ENCODE data around the gene SMARCC2. TPM values are rescaled to one million over a fixed set of nuclear protein-coding genes. Genes with fewer than 3 reads are reported as not detected.

SMARCC2 gene
- polyA plus RNA-seq, 2 of the 4 experiments (the other 2 are of a cell fraction) = 51.9 to 83.9 TPM

GRCh38 chr12:56188778-56189098, 545 bp downstream of the SMARCC2 start:
- Histone ChIP-seq H3K4me3 (peak overlapping the region; percentile 81), H3K4me2 (peak overlapping the region; percentile 99), H3K4me1 (peaks cover 13% of the 10 kb centered on the region), H3K9me3 (no peaks in the 10 kb centered on the region), H3K27ac (peak overlapping the region; percentile 93 to 99)
- WGBS (ENCODE audit: missing lambda C conversion rate) = 5% methylated on average over 14 of the region's 17 CpGs
- TF ChIP-seq, protein P1, sequence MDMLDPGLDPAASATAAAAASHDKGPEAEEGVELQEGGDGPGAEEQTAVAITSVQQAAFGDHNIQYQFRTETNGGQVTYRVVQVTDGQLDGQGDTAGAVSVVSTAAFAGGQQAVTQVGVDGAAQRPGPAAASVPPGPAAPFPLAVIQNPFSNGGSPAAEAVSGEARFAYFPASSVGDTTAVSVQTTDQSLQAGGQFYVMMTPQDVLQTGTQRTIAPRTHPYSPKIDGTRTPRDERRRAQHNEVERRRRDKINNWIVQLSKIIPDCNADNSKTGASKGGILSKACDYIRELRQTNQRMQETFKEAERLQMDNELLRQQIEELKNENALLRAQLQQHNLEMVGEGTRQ (IDR thresholded peaks at IDR 0.05) = no peak
- no peak for TF ChIP-seq HOXA7 (CRISPR knock-in tag; IDR thresholded peaks at IDR 0.05)
- TF ChIP-seq CTCF (IDR thresholded peaks at IDR 0.05) = no peak
- no peak for TF ChIP-seq MAX (IDR thresholded peaks at IDR 0.05)
- no peak for TF ChIP-seq HOXB13 (CRISPR knock-in tag; IDR thresholded peaks at IDR 0.05; ENCODE audit: low read depth)
- TF ChIP-seq KDM1A (IDR thresholded peaks at IDR 0.05; ENCODE audit: low read depth) = no peak
- no peak for TF ChIP-seq RFX5 (IDR thresholded peaks at IDR 0.05)
- no peak for TF ChIP-seq POLR2A (IDR thresholded peaks at IDR 0.05; ENCODE audit: low read length)
- no peak for TF ChIP-seq PBX3 (IDR thresholded peaks at IDR 0.05)
- TF ChIP-seq ESRRA (IDR thresholded peaks at IDR 0.05; ENCODE audit: borderline replicate concordance, low read length) = no peak
- FAIRE-seq (no peak), ATAC-seq (peak; percentile 1 to 5; a peak in 3 of 6 replicates), DNase-seq (ENCODE audit: low read depth in 1 of 2, low spot score in 1 of 2) (no peak)
- POLR2A ChIA-PET = interaction anchor here (1.3 to 1.7 kb wide), 7 partner anchors 30 to 127 kb away, joined by 3 to 36 read pairs (median 12); partner anchors contain the start of genes CNPY2, ESYT1, MYL6 and MYL6B
- CTCF ChIA-PET = interaction anchor here (0.7 to 6.8 kb wide), 31 partner anchors 9 to 371 kb away, joined by 3 to 204 read pairs (median 9); partner anchors contain the start of genes ANKRD52, ESYT1, MYL6 and ORMDL2

GRCh38 chr12:56188131-56188777, 1.0 kb downstream of the SMARCC2 start:
- Histone ChIP-seq H3K4me2 (peak overlapping the region; percentile 99), H3K4me1 (peaks cover 13% of the 10 kb centered on the region), H3K4me3 (peak overlapping the region; percentile 81), H3K9me3 (no peaks in the 10 kb centered on the region), H3K27ac (peak overlapping the region; percentile 93 to 99)
- no peak for FAIRE-seq
- ChIA-PET POLR2A (interaction anchor here (1.5 to 1.7 kb wide), 2 partner anchors 29 to 69 kb away, joined by 7 to 36 read pairs; partner anchors contain the start of genes MYL6 and ZC3H10), CTCF (interaction anchor here (0.5 to 6.8 kb wide), 16 partner anchors 9 to 396 kb away, joined by 3 to 204 read pairs (median 24); partner anchors contain the start of genes ANKRD52, ESYT1, MYL6 and RNF41)
- DNase-seq (ENCODE audit: low read depth in 1 of 2, low spot score in 1 of 2) = no peak
- ATAC-seq = no peak
- WGBS (ENCODE audit: missing lambda C conversion rate) = 27% methylated on average over 10 of the region's 10 CpGs
- no peak for TF ChIP-seq ESRRA (IDR thresholded peaks at IDR 0.05; ENCODE audit: borderline replicate concordance, low read length)
- TF ChIP-seq SREBF2 (IDR thresholded peaks at IDR 0.05) = no peak
- TF ChIP-seq HEYL (CRISPR knock-in tag; IDR thresholded peaks at IDR 0.05) = no peak
- TF ChIP-seq, protein P2, sequence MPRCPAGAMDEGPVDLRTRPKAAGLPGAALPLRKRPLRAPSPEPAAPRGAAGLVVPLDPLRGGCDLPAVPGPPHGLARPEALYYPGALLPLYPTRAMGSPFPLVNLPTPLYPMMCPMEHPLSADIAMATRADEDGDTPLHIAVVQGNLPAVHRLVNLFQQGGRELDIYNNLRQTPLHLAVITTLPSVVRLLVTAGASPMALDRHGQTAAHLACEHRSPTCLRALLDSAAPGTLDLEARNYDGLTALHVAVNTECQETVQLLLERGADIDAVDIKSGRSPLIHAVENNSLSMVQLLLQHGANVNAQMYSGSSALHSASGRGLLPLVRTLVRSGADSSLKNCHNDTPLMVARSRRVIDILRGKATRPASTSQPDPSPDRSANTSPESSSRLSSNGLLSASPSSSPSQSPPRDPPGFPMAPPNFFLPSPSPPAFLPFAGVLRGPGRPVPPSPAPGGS (IDR thresholded peaks at IDR 0.05) = no peak
- no peak for TF ChIP-seq REST (IDR thresholded peaks at IDR 0.05)
- no peak for TF ChIP-seq NPAS2 (CRISPR knock-in tag; IDR thresholded peaks at IDR 0.05; ENCODE audit: borderline replicate concordance)
- TF ChIP-seq EHF (CRISPR knock-in tag; IDR thresholded peaks at IDR 0.05) = no peak
- TF ChIP-seq PBX3 (IDR thresholded peaks at IDR 0.05) = no peak
- TF ChIP-seq EP300 (IDR thresholded peaks at IDR 0.05) = no peak
- TF ChIP-seq RARB (CRISPR knock-in tag; IDR thresholded peaks at IDR 0.05) = no peak
- TF ChIP-seq BHLHE40 (IDR thresholded peaks at IDR 0.05; ENCODE audit: low read depth, low read length) = no peak
- TF ChIP-seq, protein P1 (IDR thresholded peaks at IDR 0.05) = no peak
- no peak for TF ChIP-seq TFCP2L1 (CRISPR knock-in tag; IDR thresholded peaks at IDR 0.05)
- TF ChIP-seq FOSL2 (IDR thresholded peaks at IDR 0.05) = no peak
- TF ChIP-seq FOSL2 (CRISPR knock-in tag; IDR thresholded peaks at IDR 0.05) = no peak
- TF ChIP-seq TP53 (CRISPR knock-in tag; IDR thresholded peaks at IDR 0.05) = no peak
- TF ChIP-seq RAD21 (conservative IDR thresholded peaks at IDR 0.05 in 1 of 2, IDR thresholded peaks at IDR 0.05 in 1 of 2) = no peak
- no peak for TF ChIP-seq ZSCAN20 (CRISPR knock-in tag; IDR thresholded peaks at IDR 0.05)
